Psoas muscle (tissue), 8 donors: ENCODE results near the gene CHRNG. TPM values are rescaled to one million over a fixed set of nuclear protein-coding genes. Genes with fewer than 3 reads are reported as not detected.
A peak's percentile ranks its signal among the peaks of the same experiment; 100 is the strongest.

Experiments used
- ATAC-seq, 4 donors: fragments of 200-7000 bp; cut with Tn5 transposase; one replicate each; pipeline ENCODE4 v1.9.1; 2020; ENCODE audit warnings: moderate library complexity in 3 of 4, mild to moderate bottlenecking in 2 of 4
- DNase-seq, 2 donors: peaks; one replicate each; pipeline ENCODE4 v3.0.0-alpha.2; 2020
- H3K27ac ChIP-seq: fragments of 200-600 bp; one replicate; pipeline ENCODE4 v1.8.0; 2022
- H3K27me3 ChIP-seq, 3 donors: fragments of 200-600 bp in 1 of 3; one replicate each; pipeline versions ENCODE4 v1.6.1 to v1.8.0; 2013 to 2022; ENCODE audit warnings: low read length in 2 of 3, mild to moderate bottlenecking in 2 of 3, moderate library complexity in 1 of 3; ENCODE audit not compliant: insufficient read depth in 3 of 3
- H3K36me3 ChIP-seq, 2 donors: fragments of 200-600 bp in 1 of 2; one replicate each; pipeline versions ENCODE4 v1.6.1 to v1.8.0; 2013 to 2022; ENCODE audit warnings: low read depth in 1 of 2, mild to moderate bottlenecking in 1 of 2, moderate library complexity in 1 of 2; ENCODE audit not compliant: insufficient read depth in 1 of 2
- H3K4me1 ChIP-seq: fragments of 200-600 bp; one replicate; pipeline ENCODE4 v1.8.0; 2022
- H3K4me3 ChIP-seq: fragments of 200-600 bp; one replicate; pipeline ENCODE4 v1.8.0; 2022; ENCODE audit warnings: mild to moderate bottlenecking
- H3K9me3 ChIP-seq: fragments of 200-600 bp; one replicate; pipeline ENCODE4 v1.8.0; 2022
- WGBS, 3 donors: extraction: QIAGEN DNeasy Blood & Tissue Kit; methylation state at CpG; one replicate each; pipeline versions ENCODE4 v1.1.6 to v1.1.7; 2013; 5-methylcytosine and 5-hydroxymethylcytosine counted together
- intact Hi-C, 2 donors: fragments of 100-400 bp; cut with DNase I; formaldehyde crosslinking; loops; one replicate each; pipeline versions ENCODE4 v1.11.0 to v1.14.2; 2022
- polyA plus RNA-seq, 3 donors: library from polyadenylated mRNA; stranded (reverse); fragments of 200-250 nt; gene quantifications; one replicate each; pipeline ENCODE4 v1.2.3, GENCODE V29; 2013
- total RNA-seq, 4 donors: library from RNA; stranded (reverse); fragmentation: NEBNext Ultra II Directional in 2 of 4; extraction: Animal tissue kit (Norgen Biotek cat#: 25700) in 2 of 4; gene quantifications; one replicate each; pipeline versions ENCODE4 v1.2.1 to v1.2.4, GENCODE V29; 2021 to 2023
- TF ChIP-seq, protein P1 (sequence below): fragments of 200-600 bp; IDR thresholded peaks from one replicate; pipeline ENCODE4 v1.8.0; 2022; ENCODE audit warnings: antibody characterized with exemption
- donor health status: healthy with polysubstance abuse.
- donor health status: DM: no; HTN: no; CAD: no; lungs with moderate emphysema.
- donor health status: Bipolar disorder and iron deficiency.
- donor health status: healthy.
- donor health status: DM: yes; HTN: yes; CAD: no.
- donor health status: DM: no; HTN: no; CAD: no.
- donor health status: DM: no; HTN: no; CAD: no.
- donor health status: DM: yes; HTN: yes; CAD: no.

CHRNG gene
- total and polyA plus RNA-seq, 7 donors, result 0.68 to 94.1 (median 6.9) TPM

DNA sequence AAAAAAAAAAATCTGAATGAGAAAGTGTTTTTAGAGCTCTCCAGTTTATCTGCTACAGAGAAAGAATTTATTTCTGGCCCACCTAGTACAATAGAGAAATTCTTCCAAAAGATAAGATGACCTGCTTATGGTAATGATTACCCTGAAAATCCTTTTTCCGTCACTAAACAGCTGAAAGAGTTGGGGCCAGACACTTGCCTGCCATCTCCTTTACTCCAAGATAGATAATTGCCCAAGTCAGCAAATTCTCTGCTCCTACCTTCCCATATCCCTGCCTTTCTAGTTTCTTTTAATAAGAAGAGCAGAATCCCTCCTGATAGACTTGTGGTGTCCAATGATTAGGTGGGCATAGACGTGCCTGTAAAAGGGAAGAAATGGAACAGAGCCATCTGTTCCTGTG is 39.1 kb downstream of the CHRNG start:
- H3K4me3 ChIP-seq, result peak overlapping the region; percentile 67
- ATAC-seq (no peak), DNase-seq (no peak)
- no peaks in the 10 kb centered on the region for H3K9me3 ChIP-seq
- peaks cover 18% of the 10 kb centered on the region for H3K4me1 ChIP-seq
- WGBS, 3 donors, result 60 to 90% (median 63%) methylated on average over 2 of the region's 2 CpGs
- no peaks in the 10 kb centered on the region for H3K27me3 ChIP-seq
- intact Hi-C loops, result no loop called here
- peak overlapping the region; percentile 92 for H3K27ac ChIP-seq
- peaks cover 0 to 40% of the 10 kb centered on the region in 2 donors for H3K36me3 ChIP-seq
- TF ChIP-seq, protein P1, sequence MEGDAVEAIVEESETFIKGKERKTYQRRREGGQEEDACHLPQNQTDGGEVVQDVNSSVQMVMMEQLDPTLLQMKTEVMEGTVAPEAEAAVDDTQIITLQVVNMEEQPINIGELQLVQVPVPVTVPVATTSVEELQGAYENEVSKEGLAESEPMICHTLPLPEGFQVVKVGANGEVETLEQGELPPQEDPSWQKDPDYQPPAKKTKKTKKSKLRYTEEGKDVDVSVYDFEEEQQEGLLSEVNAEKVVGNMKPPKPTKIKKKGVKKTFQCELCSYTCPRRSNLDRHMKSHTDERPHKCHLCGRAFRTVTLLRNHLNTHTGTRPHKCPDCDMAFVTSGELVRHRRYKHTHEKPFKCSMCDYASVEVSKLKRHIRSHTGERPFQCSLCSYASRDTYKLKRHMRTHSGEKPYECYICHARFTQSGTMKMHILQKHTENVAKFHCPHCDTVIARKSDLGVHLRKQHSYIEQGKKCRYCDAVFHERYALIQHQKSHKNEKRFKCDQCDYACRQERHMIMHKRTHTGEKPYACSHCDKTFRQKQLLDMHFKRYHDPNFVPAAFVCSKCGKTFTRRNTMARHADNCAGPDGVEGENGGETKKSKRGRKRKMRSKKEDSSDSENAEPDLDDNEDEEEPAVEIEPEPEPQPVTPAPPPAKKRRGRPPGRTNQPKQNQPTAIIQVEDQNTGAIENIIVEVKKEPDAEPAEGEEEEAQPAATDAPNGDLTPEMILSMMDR, result no peak

DNA sequence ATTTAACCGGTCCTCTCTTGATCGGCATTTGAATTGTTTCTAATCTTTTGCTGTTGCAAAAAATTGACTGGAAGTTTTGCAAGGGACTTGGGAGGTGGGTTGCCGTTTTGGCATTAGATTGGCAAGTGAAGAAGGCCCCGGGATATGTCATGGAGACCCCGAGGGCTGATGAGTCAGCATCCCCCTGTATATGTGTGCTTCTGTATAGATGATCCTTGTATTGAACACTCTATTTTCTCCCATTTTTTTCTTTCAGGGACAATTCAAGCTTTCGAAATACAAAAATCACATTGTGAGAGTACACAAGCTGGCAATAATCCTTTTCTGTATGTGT is 41.1 kb downstream of the CHRNG start:
- H3K36me3 ChIP-seq, result peaks cover 0 to 48% of the 10 kb centered on the region in 2 donors
- intact Hi-C loops, result no loop called here
- no peak overlapping the region for H3K4me3 ChIP-seq
- no peak for ATAC-seq
- no peaks in the 10 kb centered on the region for H3K27me3 ChIP-seq
- no peak for DNase-seq
- peaks cover 12% of the 10 kb centered on the region for H3K4me1 ChIP-seq
- no peaks in the 10 kb centered on the region for H3K9me3 ChIP-seq
- peak overlapping the region; percentile 30 for H3K27ac ChIP-seq
- 96% methylated on average over 6 of the region's 6 CpGs for WGBS, 3 donors
- TF ChIP-seq, protein P1, result no peak

DNA sequence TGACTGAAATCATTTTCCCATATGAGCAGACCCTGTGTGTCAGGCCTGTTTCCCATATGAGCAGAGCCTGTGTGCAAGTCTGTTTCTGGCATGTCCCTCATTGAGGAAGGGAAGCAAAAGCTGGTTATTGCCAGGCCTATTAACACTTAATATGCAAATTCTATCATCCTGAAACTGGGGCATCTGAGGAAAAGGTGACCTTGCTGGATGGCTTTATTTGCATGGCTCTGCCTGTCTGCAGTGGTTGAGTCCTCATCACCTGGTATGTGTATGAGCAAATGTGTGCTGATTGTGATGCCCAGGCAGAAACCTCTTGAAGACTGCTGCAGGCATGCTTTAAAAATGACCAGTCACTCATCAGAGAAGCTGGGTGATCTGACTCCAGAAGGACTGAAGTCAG is 42.2 kb downstream of the CHRNG start:
- no peak overlapping the region for H3K4me3 ChIP-seq
- H3K9me3 ChIP-seq, result no peaks in the 10 kb centered on the region
- ATAC-seq, result no peak
- peaks cover 0 to 48% of the 10 kb centered on the region in 2 donors for H3K36me3 ChIP-seq
- TF ChIP-seq, protein P1, result no peak
- intact Hi-C loops, result no loop called here
- H3K27ac ChIP-seq, result peak overlapping the region; percentile 50
- no peaks in the 10 kb centered on the region for H3K27me3 ChIP-seq
- no peak for DNase-seq
- H3K4me1 ChIP-seq, result peaks cover 9% of the 10 kb centered on the region

DNA sequence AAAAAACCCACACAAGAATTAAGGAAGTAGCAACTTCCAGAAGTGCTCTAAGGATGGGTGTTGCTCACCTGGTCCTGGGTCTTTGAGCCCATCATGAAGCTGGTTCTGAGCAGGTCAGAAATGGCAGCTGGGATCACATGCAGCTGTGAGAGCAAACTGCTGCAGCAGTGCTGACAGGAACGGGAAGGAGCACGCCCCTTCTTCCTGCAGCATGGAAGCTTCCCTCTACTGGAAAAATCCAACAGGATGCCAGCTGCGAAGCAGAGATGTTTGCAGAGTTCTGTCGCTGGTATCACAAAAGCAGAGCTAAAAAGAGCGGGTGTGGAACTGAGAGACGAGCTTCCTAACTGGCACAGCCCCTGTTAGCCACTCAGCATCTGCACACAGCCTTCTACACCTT is 44.7 kb downstream of the CHRNG start:
- Histone ChIP-seq H3K9me3 (no peaks in the 10 kb centered on the region), H3K36me3 (peaks cover 0 to 48% of the 10 kb centered on the region in 2 donors), H3K27me3 (no peaks in the 10 kb centered on the region), H3K27ac (no peak overlapping the region), H3K4me1 (peaks cover 10% of the 10 kb centered on the region), H3K4me3 (no peak overlapping the region)
- intact Hi-C loops, result no loop called here
- TF ChIP-seq, protein P1, result no peak
- no peak for DNase-seq
- 76 to 80% (median 76%) methylated on average over 6 of the region's 6 CpGs for WGBS, 3 donors
- ATAC-seq, result no peak

DNA sequence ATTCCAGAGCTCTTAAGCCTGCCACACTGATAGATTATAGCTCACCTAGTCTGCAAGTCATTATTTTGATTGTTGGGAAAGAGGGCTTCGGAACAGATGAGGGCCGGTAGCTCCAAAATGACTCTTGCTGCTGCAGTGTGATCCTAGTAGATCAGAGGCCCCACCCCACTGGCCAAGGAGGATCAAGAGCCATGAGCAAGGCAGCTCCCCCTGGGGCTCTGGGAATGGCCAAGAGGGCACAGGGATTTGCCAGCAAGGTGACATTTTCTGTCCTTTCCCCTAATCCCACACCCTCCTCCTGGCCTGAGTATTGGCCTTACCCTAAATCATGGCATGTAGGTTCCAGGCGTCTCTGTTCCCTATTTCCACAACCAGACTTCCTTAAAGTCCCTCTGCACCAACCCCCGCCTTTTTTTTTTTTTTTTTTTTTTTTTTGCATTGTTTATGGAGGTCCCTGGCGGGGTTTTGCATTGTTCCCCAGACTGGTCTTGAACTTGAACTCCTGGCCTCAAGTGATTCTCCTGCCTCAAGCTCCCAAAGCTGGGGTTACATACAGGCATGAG is 47.5 kb downstream of the CHRNG start:
- Histone ChIP-seq H3K4me3 (no peak overlapping the region), H3K9me3 (no peaks in the 10 kb centered on the region), H3K36me3 (peaks cover 0 to 28% of the 10 kb centered on the region in 2 donors), H3K4me1 (peaks cover 15% of the 10 kb centered on the region), H3K27me3 (no peaks in the 10 kb centered on the region), H3K27ac (peak overlapping the region; percentile 7)
- TF ChIP-seq, protein P1, result no peak
- 78 to 80% (median 80%) methylated on average over 4 to 5 of the region's 5 CpGs for WGBS, 3 donors
- ATAC-seq (no peak), DNase-seq (no peak)
- intact Hi-C loops, result no loop called here
